HG02678 (cell line): ENCODE measurements around the gene CADPS2.
A peak's percentile ranks its signal among the peaks of the same experiment; 100 is the strongest.

ENCODE experiments used
- ATAC-seq: cut with Tn5 transposase; IDR thresholded peaks from one replicate; pipeline ENCODE4 v1.9.1; 2021; ENCODE audit warnings: mild to moderate bottlenecking, moderate library complexity; ENCODE audit not compliant: unreplicated experiment

Gene CADPS2

DNA sequence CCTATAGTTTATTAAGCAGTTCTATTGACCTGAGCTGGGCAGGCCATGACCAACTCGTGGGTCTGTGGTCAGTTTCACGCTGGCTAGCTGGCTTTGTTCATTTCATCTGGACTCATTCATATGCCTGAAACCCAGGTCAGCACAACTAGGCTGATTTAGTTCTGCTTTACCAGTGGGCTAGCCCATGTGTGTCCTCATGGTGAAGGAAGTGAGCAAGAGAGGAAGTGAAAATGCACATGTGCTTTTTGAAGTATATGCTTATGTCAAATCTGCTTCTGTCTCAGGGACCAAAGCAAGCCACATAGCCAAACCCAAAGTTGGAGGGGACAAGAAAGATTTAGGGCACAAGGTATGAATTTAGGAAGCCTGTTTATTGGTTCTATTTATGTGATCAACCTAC, 341.8 kb downstream of the CADPS2 start:
- ATAC-seq, result peak; percentile 93

DNA sequence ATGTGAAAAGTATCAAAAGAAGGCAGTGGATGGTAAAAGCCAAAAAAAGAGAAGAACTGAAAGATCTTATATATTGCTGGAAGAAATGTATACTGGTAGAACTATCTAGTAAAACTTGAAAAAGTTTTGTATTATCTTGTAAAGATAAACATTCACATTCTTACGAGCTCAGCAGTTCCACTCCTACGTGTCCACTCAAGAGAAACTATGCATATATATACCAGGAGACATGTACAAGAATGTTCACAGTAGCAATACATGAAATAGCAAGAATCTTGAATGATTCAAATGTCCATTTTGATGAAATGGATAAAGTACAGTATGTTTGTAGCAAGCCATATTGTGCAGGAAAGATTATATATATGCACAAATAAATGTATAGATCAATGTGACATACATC, 342.4 kb downstream of the CADPS2 start:
- ATAC-seq, result no peak

GRCh38 chr7:122543166-122543565, 343.1 kb downstream of the CADPS2 start:
- no peak for ATAC-seq

DNA sequence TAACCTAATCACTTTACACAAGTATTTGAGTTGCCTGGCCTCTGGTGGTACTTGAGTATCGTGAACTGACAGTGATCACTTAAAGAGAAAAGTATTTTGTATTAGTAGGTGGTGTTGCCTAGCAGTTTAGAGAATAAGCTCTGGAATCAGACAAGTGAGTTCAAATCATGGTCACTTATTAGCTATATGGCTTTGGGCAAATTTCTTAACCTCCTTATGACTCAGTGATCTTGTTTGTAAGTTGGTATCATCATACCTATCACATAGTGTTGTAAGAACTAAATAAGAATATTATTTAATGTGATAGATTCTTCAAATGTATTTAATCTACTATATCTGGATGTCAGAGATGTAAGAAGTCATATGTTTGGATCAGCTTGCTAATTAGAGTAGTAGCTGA, 351.2 kb downstream of the CADPS2 start:
- ATAC-seq, result no peak

GRCh38 chr7:122532406-122533269, 353.6 kb downstream of the CADPS2 start:
- ATAC-seq, result no peak

DNA sequence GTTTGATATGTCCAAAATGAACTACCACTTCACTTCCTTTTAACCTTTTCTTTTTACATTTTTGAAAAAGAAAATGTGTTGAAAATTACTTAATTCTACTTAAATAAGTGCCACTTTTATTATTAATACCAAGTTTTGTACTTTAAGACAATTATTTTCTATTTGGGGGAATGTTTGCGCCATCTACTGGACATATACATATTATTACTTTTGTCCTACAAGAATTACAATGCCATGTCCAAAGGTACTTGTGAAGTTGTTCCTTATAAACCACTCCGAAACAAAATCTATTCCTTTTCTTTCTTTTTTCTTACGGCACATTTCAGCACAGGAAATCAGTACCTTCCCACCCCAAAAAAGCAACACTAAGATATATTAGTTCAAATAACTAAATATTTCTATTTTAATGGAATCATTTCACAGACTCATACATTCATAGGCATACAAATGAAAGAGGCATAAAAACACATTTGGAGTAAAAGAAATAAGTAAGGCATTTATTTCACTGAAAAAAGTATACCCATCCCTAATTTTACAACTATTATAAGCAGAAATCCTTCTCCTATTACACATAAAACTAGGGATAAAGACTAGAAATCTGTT, 357.3 kb downstream of the CADPS2 start:
- no peak for ATAC-seq

DNA sequence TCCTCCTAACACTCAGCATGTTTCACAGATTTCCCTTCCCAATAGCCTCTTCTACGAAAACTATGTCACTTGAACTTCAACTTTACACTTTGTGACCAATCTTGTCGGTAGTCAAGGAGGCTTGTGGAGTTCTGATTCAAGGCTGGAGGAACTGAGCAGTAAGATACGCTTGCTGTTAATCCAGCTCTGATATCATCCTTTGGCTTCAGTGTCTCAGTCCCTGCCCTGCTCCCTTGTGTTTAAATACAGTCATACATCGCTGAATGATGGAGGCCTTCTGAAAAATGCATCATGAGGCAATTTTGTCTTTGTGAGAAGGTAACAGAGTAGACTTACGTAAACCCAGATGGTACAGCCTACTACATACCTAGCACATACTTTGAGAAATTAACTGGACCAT, 360.9 kb downstream of the CADPS2 start:
- ATAC-seq, result no peak

- ATAC-seq, result no peak
Measured at GRCh38 chr7:122521767-122522166, 364.5 kb downstream of the CADPS2 start.

DNA sequence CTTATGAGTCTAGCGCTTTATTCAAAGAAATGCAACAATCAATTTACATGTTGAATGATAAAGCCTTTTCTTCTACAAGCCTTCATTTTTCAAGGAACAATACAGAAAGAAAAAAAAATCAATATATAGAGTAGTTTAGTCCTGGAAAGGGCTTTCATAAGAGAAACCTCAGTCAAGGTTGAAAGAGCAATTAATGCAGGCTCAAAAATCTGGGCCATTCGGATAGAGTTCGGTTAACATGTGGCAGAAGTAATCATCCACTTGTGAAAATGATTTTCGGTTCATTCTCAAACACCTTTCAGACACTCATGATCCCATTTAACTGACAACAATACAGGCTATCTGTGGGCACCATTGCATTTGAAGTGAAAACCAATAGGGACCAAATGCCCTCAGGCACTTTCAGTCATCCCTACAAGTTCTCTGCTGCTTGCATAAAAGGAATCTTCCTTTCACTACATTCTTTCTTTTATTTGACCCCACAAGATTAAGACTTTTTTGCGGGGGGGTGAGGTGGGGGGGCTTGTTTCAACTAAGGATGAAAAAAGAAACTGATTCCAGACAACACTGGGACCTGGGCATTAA, 365.2 kb downstream of the CADPS2 start:
- ATAC-seq, result no peak

DNA sequence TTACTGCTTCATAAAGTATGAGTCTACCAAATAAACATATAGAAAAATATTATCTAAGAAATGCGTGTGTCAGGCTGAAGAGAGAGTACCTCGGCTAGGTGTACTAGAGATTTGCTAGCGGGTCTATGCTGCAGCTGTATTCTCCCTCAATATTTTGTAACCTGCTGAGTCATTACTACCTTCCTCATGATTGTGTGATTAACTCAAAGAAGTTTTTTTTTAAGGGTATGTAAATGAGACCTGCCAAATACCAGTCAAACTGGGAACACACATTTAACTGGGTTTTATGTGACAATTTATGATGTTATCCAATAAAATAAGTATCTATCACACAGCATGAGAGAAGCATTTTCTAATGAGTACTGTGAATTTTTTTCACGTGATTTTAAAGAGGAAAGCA, 367.8 kb downstream of the CADPS2 start:
- no peak for ATAC-seq

GRCh38 chr7:122517576-122517975, 368.7 kb downstream of the CADPS2 start:
- no peak for ATAC-seq

- ATAC-seq, result no peak
Measured at GRCh38 chr7:122515404-122515803, 370.9 kb downstream of the CADPS2 start.

GRCh38 chr7:122511268-122511667, 375.0 kb downstream of the CADPS2 start:
- no peak for ATAC-seq

DNA sequence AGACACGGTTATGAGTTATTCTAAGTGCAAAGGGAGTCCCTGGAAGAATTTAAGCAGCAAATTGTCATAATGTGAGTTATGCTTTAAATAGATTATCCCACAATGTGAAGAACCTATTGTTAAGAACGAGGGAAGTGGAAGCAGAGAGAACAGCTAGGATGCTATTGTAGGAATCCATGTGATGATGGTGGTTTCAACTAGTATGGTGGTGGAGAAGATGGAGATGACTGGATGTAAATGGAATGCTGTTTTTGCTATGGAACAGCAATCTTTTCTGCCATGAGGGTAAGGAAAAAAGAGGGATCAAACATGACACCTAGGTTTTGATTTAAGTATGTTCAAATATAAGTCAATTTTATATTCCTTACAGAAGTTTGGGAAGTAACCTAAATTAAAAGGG, 378.7 kb downstream of the CADPS2 start:
- no peak for ATAC-seq

DNA sequence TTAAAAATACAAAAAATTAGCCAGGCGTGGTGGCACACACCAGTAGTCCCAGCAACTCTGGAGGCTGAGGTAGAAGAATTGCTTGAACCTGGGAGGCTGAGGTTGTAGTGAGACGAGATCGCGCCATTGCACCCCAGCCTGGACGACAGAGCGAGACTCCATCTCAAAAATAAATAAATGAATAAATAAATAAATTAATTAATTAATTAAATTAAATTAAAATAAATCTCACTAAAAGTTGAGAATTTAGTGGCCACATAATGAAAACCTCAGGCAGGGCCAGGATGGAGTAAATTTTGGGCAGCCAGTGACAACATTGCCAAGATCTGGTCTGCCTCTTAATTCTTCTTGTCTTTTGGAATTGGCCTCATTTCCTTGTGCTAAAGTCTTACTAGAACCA, 394.3 kb downstream of the CADPS2 start:
- ATAC-seq, result no peak

DNA sequence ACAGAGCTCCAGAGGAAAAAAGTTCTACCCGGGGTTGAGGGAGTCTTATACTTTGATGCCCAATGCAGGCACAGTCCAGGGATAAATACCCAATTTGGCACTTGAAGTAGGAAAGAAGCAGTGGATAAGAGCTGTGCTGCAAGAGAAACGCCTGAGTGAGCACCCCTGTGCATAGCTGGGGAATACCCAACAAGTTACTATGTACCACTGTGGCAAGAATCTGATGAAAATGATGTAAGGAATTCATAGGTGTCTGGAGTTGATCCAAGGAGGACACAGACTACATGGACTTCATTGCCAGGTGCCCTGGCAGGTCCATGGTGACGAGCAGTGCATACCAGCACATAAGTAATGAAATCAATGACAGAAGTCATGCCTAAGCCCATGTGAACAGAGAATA, 398.0 kb downstream of the CADPS2 start:
- ATAC-seq, result no peak

- no peak for ATAC-seq
Measured at GRCh38 chr7:122487131-122487530, 399.1 kb downstream of the CADPS2 start.

DNA sequence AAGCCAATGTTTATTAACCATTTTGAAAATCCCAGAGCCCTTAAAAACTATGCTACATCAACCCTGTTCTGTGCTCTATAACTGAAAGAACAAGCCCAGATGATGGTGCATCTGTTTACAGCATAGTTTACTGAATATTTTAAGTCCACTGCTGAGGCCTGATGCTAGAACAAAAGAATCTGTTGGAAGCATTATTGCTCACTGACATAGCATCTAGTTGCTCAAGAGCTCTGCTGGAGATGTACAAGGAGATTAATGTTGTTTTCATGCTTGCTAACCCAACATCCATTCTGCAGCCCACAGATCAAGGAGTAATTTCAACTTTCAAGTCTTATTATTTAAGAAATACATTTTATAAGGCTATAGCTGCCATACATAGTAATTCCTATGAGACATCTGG, 400.4 kb downstream of the CADPS2 start:
- ATAC-seq, result no peak

DNA sequence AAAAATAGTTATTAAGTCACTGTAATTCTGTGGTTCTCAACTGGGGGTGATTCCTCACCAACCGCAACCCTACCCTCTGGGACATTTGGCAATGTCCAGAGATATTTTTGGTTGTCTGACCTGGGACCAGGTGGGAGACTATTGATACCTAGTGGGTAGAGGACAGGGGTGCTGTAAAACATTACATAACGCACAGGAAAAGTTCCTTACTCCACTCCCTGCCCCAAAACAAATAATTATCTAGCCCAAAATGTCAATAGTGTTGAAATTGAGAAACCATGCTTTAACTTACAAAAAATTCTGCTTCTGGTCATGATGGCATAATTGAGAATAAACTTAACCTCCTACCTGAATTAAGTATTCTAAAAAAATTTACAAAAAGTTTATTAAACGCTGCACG, 404.0 kb downstream of the CADPS2 start:
- ATAC-seq, result no peak

DNA sequence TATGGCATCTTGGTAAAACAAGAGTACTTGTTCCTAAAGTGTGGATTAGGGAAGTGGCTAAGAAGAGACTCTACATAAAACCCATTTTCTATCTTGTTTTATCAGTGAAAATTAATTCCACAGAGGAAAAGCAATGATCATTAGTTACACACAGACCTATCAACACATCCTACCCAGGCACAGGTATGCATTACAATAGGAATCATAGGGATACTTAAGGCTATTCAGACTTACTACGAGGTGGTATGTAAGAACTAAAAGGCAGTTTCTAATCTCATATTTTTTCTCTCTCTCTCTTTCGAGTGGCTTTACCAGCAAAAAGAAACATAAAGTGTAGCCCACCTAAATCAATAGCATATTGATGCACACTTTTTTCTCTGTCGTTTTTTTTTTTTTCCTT, 415.4 kb downstream of the CADPS2 start:
- no peak for ATAC-seq

GRCh38 chr7:122468945-122469344, 417.3 kb downstream of the CADPS2 start:
- ATAC-seq, result no peak
